ENCODE data around the gene RAPGEF6.

GRCh38 chr5:131617140-131617822, 17.7 kb downstream of the RAPGEF6 start:
- TF ChIP-seq CTCF (conservative IDR thresholded peaks at IDR 0.05; ENCODE audit: low read length) (no peak), EZH2phosphoT487 (IDR thresholded peaks at IDR 0.05; ENCODE audit: borderline replicate concordance) (no peak)
